HUES6 (cell line): ENCODE measurements around the gene TMEM178A.

ENCODE experiments used
- H3K27ac ChIP-seq: 2 replicates; pipeline ENCODE4 v1.7.0; 2013; ENCODE audit warnings: low read depth, mild to moderate bottlenecking, low read length, inconsistent platforms
- H3K27me3 ChIP-seq: 2 replicates; pipeline ENCODE4 v1.6.1; 2013; ENCODE audit warnings: low read length; ENCODE audit not compliant: control insufficient read depth, insufficient read depth
- H3K36me3 ChIP-seq: 2 replicates; pipeline ENCODE4 v1.6.1; 2013; ENCODE audit warnings: low read length; ENCODE audit not compliant: control insufficient read depth, insufficient read depth
- H3K4me1 ChIP-seq: 2 replicates; pipeline ENCODE4 v1.6.1; 2013; ENCODE audit warnings: low read length; ENCODE audit not compliant: control insufficient read depth, insufficient read depth
- H3K4me3 ChIP-seq: 2 replicates; pipeline ENCODE4 v1.5.1; 2013; ENCODE audit warnings: low read depth, low read length
- H3K9ac ChIP-seq: one replicate; pipeline ENCODE4 v1.6.1; 2013; ENCODE audit warnings: mild to moderate bottlenecking, low read length
- H3K9me3 ChIP-seq: 2 replicates; pipeline ENCODE4 v1.6.1; 2013; ENCODE audit warnings: low read depth, low read length; ENCODE audit not compliant: control insufficient read depth, insufficient read depth

The TMEM178A gene

DNA sequence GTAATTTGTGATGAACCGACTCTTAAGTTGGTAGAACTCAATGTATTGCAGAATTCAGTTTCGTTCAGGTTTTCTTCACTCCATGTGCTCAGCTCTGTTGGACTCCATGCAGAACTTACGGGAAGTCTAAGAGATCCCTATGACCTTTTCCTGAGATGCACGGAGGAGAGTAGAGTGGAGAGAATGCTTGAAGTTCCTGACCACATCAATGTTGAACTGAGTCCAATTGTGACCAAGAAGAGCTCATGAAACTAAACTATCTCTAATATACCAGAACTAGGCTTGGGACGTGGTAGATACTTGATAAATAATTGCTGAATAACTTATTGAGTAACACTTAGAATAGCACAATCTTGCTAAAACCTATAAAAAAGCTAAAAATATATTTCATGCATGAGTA lies 47.2 kb downstream of the TMEM178A start:
- H3K4me1 ChIP-seq: no peaks in the 10 kb centered on the region
- H3K36me3 ChIP-seq: no peaks in the 10 kb centered on the region
- H3K27ac ChIP-seq: no peak overlapping the region
- no peak overlapping the region for H3K9ac ChIP-seq
- H3K9me3 ChIP-seq: peaks cover 2% of the 10 kb centered on the region; the same call in 1 of the 2 replicates
- no peak overlapping the region for H3K4me3 ChIP-seq
- no peaks in the 10 kb centered on the region for H3K27me3 ChIP-seq

DNA sequence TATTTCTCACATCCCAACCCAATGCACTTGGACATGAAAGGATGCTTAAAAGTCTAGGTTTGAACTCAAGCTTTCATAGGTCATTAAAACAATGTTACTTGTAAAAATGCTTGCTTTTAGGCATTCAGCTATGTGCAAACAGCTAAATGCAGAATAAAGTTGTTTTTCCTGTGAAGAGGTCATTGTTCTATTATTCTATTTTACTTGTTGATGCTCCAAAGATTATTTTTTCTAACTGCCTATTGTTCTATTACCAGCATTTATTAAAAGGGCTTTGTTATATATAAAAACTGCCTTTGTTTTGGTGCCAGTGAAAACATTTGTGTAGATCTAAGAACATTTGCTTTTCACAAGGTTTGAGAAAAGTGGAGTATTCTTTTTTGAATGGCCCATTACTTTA lies 49.4 kb downstream of the TMEM178A start:
- Histone ChIP-seq H3K27me3 (no peaks in the 10 kb centered on the region), H3K4me3 (no peak overlapping the region), H3K27ac (no peak overlapping the region), H3K36me3 (no peaks in the 10 kb centered on the region), H3K9ac (no peak overlapping the region), H3K9me3 (no peaks in the 10 kb centered on the region), H3K4me1 (no peaks in the 10 kb centered on the region)

DNA sequence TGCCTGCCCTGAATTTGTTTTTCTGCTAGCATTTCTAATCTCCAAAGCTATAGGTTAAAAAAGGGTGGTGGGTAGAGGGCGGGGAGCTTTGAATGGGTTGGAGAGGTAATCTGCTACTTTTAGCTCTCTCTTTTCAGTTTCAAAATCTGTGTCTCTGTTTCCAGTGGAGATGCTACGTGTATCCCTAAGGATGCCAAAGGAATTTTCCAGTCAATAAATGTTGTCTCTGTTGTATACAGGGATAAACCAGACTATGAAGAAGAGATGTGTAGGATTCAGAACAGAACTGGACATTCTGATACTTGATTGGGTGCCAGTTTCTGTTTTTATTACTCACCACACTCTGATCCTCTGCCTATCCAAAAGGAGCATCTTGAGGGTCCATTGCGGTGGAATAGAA lies 50.1 kb downstream of the TMEM178A start:
- no peaks in the 10 kb centered on the region for H3K9me3 ChIP-seq
- H3K4me1 ChIP-seq: peaks cover 3% of the 10 kb centered on the region; the same call in 1 of the 2 replicates
- no peaks in the 10 kb centered on the region for H3K27me3 ChIP-seq
- H3K36me3 ChIP-seq: no peaks in the 10 kb centered on the region
- no peak overlapping the region for H3K9ac ChIP-seq
- H3K27ac ChIP-seq: no peak overlapping the region
- no peak overlapping the region for H3K4me3 ChIP-seq

DNA sequence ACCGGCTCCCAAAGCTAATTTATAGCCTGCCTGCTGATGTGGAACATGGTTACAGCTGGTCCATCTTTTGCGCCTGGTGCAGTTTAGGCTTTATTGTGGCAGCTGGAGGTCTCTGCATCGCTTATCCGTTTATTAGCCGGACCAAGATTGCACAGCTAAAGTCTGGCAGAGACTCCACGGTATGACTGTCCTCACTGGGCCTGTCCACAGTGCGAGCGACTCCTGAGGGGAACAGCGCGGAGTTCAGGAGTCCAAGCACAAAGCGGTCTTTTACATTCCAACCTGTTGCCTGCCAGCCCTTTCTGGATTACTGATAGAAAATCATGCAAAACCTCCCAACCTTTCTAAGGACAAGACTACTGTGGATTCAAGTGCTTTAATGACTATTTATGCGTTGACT lies 51.4 kb downstream of the TMEM178A start:
- Histone ChIP-seq H3K27ac (no peak overlapping the region), H3K4me1 (peaks cover 9% of the 10 kb centered on the region; the same call in 1 of the 2 replicates), H3K9me3 (no peaks in the 10 kb centered on the region)

DNA sequence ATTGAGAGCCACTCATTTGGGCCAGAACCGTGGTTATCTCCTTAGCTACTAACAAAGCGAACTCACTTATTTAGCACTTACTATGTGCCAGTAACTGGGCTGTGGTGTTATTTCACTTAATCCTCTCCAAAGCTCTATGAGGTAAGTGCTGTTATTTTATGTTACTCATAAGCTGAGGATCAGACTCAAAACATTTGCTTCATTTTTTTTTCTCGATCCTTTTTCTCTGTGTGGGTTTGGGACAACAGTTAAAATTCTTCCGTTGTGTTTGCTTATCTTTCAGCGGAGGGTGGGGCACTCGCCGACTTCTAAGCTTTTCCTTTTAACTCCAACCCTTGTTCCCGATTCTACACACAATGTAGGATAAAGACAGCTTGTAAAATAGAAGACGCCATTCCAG lies 52.8 kb downstream of the TMEM178A start:
- no peak overlapping the region for H3K27ac ChIP-seq
- no peaks in the 10 kb centered on the region for H3K27me3 ChIP-seq
- no peak overlapping the region for H3K9ac ChIP-seq
- peaks cover 10% of the 10 kb centered on the region for H3K4me1 ChIP-seq
- H3K4me3 ChIP-seq: no peak overlapping the region
- no peaks in the 10 kb centered on the region for H3K9me3 ChIP-seq
- H3K36me3 ChIP-seq: no peaks in the 10 kb centered on the region

More for the DNA sequence above, 51.4 kb downstream of the TMEM178A start:
- Histone ChIP-seq H3K4me3 (no peak overlapping the region), H3K36me3 (no peaks in the 10 kb centered on the region), H3K27me3 (no peaks in the 10 kb centered on the region), H3K9ac (no peak overlapping the region)

DNA sequence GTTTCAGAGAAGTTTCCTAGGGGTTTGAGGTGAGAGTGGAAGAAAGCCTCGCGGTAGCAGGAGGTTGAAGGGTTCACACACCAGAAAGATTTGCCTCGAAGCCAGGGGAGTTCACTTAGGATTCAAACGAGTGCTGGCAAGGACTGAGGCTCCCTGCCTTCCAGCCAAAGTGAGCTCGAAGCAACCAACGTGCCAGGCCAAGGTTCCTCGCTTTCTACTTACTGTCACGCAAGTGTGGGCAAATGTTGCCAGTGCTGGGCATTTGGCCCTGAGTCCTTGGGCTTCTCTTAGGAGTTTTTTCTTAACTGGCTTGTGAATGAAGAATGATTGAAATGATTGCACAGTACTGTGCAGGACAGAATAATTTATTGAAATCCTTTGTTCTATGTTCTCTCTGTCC lies 53.6 kb downstream of the TMEM178A start:
- no peaks in the 10 kb centered on the region for H3K9me3 ChIP-seq
- peaks cover 14% of the 10 kb centered on the region for H3K4me1 ChIP-seq
- no peak overlapping the region for H3K9ac ChIP-seq
- no peaks in the 10 kb centered on the region for H3K36me3 ChIP-seq
- no peak overlapping the region for H3K27ac ChIP-seq
- H3K27me3 ChIP-seq: no peaks in the 10 kb centered on the region
- H3K4me3 ChIP-seq: no peak overlapping the region

DNA sequence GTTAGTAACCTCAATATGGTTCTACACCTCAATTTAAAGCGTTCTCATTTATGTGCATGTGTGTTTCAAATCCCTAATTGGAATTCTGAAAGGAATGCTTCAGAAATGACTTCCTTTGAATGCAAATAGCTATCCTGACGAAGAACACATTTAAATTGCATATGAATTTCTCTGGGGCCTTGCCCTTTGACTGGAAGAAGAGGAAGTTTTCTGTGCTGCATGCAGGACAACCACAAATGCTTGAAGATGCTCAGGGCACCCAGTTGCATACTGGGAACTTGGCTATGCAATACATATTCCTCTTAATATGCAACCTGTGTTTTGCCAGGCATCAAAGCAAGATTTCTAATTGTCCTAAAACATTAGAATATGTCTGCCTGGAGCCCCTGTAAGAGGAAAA lies 55.3 kb downstream of the TMEM178A start:
- Histone ChIP-seq H3K9ac (no peak overlapping the region), H3K27me3 (no peaks in the 10 kb centered on the region), H3K4me3 (no peak overlapping the region), H3K9me3 (no peaks in the 10 kb centered on the region), H3K4me1 (peaks cover 14% of the 10 kb centered on the region), H3K27ac (no peak overlapping the region), H3K36me3 (no peaks in the 10 kb centered on the region)

DNA sequence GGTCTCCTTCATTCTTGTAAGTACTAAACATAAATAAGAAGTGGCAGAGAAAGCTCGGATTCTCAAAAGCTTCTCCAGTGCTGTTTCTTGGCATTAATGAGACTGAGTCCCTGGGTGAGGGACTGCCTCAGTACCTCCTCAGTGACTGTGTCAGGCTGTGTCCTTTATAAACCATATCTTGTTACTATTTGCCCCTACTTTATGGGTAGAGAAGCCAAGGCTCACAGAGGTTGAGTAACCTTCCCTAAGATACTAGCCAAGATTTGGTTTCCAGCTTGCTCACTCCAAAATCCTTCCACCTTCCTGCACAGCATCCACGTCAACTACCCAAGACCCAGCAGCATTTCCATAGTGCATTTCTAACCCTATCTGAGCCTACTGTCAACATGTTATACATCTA lies 57.8 kb downstream of the TMEM178A start:
- Histone ChIP-seq H3K36me3 (no peaks in the 10 kb centered on the region), H3K9ac (no peak overlapping the region)

DNA sequence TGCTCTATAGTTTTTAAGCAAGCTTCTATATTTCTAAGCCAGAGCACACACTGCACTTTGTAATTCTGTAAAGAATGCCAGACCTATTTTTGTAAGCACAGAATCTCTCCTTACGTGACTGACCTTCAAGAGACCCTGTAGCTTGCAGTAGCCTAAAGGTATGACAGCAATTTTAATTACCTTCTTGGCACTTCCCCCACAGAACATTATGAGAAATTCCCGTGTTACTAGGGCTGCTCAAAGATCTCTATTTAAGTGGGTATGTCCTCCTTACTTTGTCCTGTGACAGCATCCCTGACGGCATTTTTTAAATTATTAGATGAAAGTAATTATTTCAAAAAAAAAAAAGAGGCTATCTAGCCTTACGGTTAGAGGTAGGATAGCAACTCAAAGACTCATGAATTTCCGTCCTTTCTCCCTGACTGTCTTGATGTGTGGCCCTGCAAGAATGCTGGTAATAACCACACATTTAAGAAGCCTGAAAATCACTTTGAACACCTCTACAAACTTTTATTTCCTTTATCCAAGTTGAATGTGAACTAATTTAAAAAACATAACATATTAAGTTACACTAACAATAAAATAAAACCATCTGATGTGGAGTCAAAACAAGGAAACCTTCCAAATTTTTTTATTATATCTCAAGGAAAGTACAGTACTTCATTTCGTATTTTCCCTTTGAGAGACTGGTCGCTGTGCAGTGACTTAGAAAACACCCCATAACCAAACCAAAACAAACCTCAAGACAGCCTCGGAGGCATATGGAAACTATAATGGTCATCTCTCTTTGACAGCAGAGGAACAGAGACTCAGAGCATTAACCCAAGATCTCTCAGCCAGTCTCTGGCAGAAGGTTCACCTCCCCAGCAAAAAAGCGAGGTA lies 58.5 kb downstream of the TMEM178A start:
- no peaks in the 10 kb centered on the region for H3K36me3 ChIP-seq
- no peaks in the 10 kb centered on the region for H3K9me3 ChIP-seq
- H3K4me1 ChIP-seq: peaks cover 14% of the 10 kb centered on the region
- H3K27me3 ChIP-seq: no peaks in the 10 kb centered on the region
- H3K9ac ChIP-seq: no peak overlapping the region
- H3K27ac ChIP-seq: no peak overlapping the region
- H3K4me3 ChIP-seq: no peak overlapping the region

More for the DNA sequence above, 57.8 kb downstream of the TMEM178A start:
- Histone ChIP-seq H3K4me1 (peaks cover 14% of the 10 kb centered on the region), H3K27ac (no peak overlapping the region), H3K9me3 (no peaks in the 10 kb centered on the region), H3K27me3 (no peaks in the 10 kb centered on the region), H3K4me3 (no peak overlapping the region)

DNA sequence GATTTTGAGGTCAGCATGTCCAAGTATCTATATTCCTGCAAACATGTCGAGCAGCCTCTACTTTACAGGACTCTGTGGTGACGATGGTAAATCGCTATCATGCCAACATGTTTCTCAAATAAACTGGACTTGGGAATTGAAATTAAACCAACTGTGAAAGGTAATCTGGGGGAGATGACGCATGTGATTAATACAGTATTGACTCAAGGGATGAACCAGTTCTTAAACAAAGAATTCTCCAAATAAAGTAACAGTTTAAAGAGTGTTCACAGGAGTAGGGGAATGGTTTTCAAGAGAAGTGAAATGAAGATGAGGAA lies 59.1 kb downstream of the TMEM178A start:
- Histone ChIP-seq H3K27ac (no peak overlapping the region), H3K4me1 (peaks cover 14% of the 10 kb centered on the region), H3K9ac (no peak overlapping the region), H3K27me3 (no peaks in the 10 kb centered on the region), H3K9me3 (no peaks in the 10 kb centered on the region), H3K36me3 (no peaks in the 10 kb centered on the region), H3K4me3 (no peak overlapping the region)

DNA sequence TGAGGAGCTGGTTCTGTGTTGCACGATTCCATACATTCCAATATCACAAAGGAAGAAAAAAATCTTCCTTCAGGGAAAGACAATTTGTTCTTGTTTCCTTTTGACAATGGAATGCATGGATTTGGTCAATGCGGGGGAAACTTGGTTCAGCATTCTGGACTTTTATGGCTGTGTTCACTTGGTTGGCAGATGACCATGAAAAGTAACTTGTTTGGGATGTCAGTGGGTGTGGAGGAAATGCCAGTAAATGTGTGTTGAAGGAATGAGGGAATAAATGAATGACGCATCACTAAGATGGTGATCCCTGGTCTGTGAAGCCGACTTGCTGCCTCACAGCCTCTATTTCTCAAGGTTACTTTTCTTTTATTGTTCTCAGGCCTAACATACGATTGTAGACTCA lies 59.7 kb downstream of the TMEM178A start:
- Histone ChIP-seq H3K27ac (no peak overlapping the region), H3K4me3 (no peak overlapping the region), H3K9ac (no peak overlapping the region)

More for the DNA sequence above, 59.7 kb downstream of the TMEM178A start:
- Histone ChIP-seq H3K27me3 (no peaks in the 10 kb centered on the region), H3K9me3 (no peaks in the 10 kb centered on the region), H3K4me1 (peaks cover 14% of the 10 kb centered on the region), H3K36me3 (no peaks in the 10 kb centered on the region)
